NCI-H2196 (cell line): Measurements from ENCODE around the gene HTR3E.
A peak's percentile ranks its signal among the peaks of the same experiment; 100 is the strongest.
"Not testable (repeated sequence)": the region's sequence is repeated elsewhere in the genome, so short reads cannot be mapped to it uniquely, and the experiment has no call there.

Experiments
- DNase-seq: peaks from one replicate; lab custom pipeline; 2025; ENCODE audit not compliant: unreplicated experiment; lab: John Stamatoyannopoulos, UW

The HTR3E gene, protein sequence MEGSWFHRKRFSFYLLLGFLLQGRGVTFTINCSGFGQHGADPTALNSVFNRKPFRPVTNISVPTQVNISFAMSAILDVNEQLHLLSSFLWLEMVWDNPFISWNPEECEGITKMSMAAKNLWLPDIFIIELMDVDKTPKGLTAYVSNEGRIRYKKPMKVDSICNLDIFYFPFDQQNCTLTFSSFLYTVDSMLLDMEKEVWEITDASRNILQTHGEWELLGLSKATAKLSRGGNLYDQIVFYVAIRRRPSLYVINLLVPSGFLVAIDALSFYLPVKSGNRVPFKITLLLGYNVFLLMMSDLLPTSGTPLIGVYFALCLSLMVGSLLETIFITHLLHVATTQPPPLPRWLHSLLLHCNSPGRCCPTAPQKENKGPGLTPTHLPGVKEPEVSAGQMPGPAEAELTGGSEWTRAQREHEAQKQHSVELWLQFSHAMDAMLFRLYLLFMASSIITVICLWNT

DNA sequence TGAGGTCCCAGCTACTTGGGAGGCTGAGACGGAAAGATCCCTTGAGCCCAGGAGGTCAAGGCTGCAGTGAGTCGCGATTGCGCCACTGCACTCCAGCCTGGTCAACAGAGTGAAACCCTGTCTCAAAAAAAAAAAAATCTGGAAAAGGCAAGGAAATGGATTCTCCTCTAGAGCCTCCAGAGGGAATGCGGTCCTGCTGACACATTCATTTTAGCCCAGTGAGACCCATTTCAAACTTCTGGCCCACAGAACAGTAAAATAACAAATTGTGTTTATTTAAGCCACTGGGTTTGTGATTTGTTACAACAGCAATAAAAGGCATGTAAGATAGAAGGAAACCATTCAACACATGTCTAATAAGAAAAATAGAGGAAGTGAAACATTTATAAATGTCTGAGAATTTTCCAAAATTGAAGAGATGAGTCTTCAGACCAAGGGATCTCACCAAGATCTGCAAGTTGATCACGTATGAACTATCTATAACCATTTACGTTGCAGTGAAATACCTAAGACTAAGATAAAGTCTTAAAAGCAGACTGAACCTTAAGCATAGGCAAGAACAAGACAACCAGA, at the start of gene HTR3E:
TSS of gene HTR3E (plus strand) at position 254 of the 573 bp plus-strand sequence. CDS start 466 bp downstream, outside the sequence.
- no peak for DNase-seq

DNA sequence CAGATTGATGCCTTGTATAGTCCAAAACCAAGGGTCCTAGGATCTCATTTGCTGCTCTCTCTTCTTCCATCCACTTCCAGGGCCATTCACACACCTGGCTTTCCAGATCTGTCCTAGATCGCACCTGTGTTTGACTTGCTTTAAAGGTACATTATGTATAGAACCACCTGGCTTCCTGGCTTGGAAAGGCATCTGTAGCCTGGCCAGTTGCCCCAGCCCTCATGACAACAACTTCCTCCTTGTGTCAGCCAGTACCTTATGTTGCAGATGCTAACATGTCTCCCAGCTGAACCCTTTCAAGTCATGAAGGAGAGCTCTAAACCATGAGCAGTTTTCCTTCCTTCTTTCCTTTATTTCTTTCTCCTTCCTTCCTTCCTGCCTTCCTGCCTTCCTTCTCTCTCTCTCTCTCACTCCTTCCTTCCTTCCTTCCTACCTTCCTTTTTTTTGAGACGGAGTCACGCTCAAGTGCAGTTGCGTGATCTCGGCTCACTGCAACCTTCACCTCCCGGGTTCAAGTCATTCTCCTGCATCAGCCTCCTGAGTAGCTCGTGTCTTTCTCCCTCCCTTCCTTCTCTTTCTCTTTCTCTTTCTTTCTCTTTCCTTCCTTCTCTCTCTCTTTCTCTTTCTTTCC, 46.5 kb upstream of the HTR3E start:
- peak; percentile 89 for DNase-seq

DNA sequence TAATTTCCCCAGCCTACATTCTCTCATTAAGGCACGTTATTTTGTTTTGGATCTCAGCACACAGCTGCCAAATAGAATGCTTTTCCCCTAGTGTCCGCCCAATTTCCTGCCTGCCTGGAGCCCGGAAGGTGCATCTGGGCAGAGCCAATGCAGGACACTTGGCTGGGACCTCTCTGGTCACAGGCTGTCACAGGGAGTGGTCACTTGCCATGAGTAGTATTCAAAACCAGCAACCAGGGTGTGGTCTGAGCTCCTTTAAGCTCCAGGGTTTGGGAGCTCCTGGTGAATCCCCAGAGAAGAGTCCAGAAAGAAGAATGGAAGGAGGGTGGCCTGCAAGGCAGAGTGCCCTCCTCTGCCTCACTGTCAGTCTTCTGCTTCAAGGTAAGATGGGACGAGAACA, 44.1 kb upstream of the HTR3E start, which contains the start of gene HTR3C:
TSS of gene HTR3C (plus strand) at position 281 of the 400 bp plus-strand sequence. CDS start at position 315, 34 bp downstream.
- no peak for DNase-seq

DNA sequence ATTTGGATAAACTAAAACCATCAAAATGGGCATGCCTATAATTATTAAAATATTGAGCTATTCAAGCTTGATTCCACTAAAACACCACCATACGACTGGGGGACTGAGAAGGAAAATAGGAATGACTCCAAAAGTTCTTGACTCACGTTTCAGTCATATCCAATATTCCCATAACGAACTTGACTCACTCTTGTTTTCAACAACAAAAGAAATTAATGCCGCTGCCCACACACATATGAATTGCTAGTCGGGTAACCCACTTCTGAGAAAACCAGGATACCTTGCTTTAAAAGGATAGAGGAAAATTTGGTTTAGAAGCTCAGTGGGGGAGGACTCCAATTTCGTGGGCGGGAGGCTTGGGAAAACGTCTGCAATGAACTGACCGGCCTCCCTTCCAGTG, 38.8 kb upstream of the HTR3E start:
- DNase-seq, result no peak

DNA sequence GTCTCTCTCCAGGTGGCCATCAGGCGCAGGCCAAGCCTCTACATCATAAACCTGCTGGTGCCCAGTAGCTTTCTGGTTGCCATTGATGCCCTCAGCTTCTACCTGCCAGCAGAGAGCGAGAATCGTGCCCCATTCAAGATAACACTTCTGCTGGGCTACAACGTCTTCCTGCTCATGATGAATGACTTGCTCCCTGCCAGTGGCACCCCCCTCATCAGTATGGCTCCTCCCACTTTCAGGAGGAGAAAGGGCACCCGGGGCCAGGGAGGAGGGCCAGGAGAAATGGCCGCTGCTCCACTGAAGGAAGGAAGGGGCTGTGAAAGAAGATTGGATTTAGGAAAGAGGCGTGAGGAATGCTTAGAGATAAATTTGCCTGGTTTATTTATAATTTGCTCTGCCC, 37.4 kb upstream of the HTR3E start:
- no peak for DNase-seq

DNA sequence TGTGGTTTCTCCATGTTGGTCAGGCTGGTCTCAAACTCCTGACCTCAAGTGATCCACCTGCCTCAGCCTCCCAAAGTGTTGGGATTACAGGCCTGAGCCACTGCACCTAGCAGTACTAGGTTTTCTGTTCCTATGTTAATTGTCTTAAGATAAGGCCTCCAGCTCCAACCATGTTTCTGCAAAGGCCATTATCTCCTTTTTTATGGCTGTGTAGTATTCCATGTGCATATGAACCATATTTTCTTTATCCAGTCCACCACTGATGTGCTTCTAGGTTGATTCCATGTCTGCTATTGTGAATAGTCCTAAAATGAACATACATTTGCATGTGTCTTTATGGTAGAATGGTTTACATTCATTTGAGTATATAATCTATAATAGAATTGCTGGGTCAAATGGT, 34.2 kb upstream of the HTR3E start:
- DNase-seq, result no peak

DNA sequence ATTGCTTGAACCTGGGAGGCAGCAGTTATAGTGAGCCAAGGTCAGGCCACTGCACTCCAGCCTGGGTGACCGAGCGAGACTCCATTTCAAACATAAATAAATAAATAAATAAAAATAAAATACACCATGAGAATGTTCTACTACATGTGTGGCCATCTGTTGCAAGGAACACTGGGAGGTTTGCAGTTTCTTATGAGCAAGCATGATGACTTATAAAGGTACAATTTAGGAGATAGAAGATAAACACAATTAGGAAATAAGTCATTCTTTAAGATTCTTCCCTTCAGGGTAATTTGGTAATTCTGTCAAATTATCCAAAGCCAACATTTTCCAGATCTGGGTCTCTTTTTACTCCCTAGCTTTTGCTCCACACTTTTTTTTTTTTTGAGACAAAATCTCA, 30.7 kb upstream of the HTR3E start:
- DNase-seq, result no peak

DNA sequence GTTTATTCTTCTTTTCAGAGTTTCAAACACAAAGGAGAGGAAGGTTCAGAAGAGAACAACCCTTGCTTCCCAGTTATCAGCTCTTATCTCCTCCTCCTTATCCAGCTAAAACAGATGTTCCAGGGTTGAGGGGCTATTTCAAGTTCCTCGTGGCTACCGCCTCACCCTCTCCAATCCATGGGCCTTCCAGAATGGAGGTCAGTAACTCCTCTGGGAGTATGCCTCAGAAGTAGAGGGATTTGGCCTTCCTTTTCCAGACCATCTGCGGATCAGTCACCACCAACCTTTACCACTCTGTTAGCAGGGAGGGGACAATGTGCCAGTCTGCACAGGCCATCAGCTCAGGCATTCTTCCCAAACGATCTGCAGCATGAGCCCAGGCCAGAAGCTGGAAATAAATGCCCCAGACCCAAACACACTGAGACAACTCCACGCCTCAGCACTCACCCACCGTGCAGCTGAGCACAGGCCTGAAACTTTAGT, 29.2 kb upstream of the HTR3E start:
- DNase-seq, result no peak

DNA sequence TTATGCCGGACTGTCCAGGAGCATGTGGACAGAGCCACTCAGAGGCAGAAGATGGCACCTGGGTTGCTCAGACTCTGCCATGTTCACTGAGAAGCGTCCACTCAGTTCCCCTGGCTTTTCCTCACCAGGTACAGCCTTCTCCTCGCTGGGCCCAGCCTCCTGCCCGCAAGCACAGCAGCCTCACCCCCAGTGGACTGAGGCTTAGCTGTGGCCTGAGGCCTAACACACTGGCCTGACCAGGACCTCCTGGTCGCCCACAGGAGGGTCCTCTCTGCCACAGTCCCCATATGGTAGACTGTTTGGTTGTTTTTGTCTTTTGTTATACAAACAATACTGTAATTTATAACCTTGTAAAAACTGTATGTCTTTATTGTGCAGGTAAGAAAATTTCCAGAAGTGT, 28.5 kb upstream of the HTR3E start:
- no peak for DNase-seq

DNA sequence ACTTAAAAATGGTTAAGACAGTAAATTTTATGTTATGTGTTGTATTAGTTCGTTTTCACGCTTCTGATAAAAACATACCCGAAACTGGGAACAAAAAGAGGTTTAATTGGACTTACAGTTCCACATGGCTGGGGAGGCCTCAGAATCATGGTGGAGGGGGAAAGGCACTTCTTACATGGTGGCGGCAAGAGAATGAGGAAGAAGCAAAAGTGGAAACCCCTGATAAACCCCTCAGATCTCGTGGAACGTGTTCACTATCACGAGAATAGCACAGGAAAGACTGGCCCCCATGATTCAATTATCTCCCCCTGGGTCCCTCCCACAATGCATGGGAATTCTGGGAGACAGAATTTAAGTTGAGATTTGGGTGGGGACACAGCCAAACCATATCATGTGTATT, 25.7 kb upstream of the HTR3E start:
- DNase-seq, result not testable (repeated sequence)

DNA sequence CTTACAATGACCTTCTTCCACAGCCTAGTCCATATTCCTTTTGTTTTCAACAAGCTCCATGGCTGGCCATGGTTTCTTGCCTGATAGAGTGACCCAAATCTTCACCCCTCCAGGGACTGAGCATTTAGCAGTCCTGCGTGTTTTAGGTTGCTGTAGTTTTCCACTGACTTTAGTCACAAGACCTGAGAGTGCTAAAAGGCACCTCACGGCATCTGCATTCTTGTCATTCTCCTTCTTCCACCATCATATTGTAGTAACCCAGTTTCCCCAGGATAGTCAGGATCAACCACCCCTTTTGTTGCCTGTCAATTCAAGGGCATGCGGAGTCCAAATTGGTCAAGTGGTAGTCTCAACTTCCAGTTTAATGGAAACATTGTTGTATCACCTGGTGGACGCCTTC, 23.2 kb upstream of the HTR3E start:
- no peak for DNase-seq

DNA sequence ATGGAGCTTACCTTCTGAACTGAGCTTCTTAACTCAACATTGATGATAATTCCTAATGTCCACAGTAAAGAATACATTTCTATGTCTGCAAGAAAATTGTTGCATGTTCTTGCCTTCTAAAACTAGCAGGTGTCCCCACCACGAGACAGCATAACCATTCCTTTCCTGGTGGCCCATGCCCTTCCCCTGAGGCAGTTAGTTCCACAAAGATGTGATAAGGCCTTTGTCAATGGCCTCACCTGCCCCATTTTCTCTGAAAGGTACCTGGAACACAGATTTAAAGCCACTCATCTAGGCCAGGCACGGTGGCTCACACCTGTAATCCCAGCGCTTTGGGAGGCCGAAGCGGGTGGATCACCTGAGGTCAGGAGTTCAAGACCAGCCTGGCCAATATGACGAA, 21.0 kb upstream of the HTR3E start:
- DNase-seq, result no peak

DNA sequence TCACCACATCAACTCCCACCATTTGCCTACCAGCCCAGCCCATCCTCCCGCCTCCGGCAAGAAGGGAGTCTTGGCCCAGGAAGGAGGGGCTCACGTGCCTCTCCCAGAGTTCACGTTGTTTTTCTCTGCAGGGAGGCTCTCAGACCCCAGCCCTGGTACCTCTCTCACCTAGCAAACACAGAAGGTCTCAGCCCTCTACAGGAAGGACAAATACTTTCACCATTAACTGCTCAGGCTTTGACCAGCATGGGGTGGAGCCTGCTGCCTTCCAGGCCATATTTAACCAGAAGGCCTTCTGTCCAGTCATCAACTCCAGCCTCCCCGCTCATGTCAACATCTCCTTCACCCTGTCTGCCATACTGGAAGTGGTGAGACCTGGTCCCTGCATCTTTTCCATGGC, 19.0 kb upstream of the HTR3E start:
- no peak for DNase-seq

DNA sequence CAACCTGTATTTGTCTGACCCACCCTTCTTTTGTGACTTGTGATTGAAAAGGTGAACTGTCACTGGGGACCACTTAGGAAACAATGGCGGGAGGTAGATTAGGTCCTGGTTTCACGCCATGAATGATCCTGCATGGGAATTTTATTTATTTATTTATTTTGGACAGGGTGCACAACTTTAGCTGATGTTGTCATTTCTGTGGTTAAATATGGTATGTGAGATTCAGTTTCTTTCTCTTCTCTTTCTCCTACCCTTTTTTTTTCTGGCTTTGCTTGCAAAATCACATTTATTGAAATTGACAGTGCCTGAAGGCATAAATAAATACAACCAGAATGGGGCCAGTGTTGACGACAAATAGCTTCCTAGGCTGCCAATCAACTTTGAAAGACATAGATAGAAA, 18.0 kb upstream of the HTR3E start:
- DNase-seq, result no peak

DNA sequence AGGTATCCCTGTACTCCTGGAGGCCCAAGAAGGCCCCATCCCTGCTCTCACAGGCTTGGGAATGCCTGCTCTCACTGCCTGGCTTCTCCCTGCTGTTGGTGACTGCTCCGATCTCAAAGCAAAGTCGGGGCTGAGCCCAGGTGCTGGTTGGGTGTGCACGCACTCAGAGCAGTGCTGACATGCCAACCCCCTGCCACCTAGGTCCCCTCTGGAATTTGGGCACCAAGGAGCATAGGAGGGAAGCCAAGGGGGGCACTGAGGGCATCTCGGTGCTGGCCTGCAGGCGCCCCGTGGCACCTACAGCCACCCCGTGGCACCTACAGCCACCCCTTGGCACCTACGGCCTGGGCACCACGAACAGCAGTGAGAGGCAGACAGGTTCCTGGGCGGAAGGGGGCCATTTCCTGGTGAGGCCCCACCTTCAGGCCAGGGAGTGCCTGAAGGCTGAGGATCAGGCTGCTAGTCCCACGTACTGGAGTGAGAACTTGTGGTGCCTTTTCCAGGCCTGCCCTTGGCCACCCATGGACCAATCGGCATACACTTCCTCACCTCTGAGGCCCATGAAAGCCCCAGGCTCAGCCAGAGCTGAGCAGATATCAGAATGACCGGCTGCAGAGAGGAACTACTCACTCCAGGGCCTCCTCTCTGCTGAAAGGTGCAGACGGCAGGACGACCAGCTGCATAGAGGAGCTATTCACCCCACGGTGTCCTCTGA, 15.6 kb upstream of the HTR3E start:
- no peak for DNase-seq

DNA sequence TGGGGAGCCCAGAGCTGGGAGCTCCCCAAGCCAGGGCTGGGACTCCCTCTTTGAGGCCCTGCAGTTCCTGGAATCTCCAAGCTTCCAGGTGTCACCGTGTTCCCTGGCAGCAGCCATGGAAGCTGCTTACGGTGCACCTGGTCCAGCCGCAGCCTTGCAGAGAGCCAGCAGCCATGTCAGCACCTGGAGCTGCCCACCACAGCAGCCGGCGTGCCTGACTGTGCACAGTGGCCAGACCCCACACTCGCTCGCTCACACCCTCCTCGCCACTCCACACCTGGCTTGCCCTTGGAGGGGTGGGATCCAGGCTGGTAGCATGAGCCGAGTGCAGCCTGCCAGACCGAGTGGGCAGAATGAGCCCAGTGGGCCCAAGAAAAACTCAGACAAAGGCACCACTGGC, 14.8 kb upstream of the HTR3E start:
- no peak for DNase-seq

DNA sequence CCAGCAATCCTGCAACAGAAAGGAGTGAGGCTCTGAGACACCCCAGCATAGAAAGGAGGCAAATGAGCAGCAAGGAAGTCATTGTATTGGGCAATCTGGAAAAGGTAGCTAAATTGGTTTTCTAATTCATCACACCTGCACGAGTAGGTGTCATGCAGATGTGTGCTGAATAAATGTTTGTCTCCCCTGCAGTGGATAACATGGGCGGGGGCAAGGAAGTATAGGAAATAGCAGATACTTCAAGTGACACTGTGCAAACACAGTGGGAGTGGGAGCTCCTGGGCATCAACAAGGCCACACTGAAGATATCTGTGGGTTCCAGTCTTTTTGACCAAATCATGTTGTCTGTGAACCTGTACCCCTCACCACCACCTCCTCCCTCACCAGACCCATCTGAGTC, 14.4 kb upstream of the HTR3E start:
- no peak for DNase-seq

DNA sequence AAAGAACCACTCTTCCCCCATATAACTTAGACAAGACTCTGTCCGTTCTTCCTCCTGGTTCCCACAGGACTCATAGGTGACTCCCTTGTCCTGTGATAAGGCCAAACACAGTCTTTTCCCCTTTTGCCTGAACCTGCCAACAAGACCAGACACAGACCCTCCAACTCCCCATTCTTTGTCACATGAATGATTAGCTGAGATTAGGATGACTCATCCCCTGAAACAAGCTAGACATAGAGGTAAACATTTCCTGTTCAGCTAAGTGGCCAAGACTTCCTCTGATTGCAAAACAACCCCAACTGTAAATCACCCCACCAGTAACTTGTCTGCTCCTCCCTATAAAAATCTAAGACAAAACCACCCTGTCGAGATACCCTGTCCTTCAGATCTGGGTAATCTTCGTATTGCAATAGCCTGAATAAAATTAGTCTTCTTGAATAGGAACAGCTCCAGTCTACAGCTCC, 11.4 kb upstream of the HTR3E start:
- DNase-seq, result no peak

DNA sequence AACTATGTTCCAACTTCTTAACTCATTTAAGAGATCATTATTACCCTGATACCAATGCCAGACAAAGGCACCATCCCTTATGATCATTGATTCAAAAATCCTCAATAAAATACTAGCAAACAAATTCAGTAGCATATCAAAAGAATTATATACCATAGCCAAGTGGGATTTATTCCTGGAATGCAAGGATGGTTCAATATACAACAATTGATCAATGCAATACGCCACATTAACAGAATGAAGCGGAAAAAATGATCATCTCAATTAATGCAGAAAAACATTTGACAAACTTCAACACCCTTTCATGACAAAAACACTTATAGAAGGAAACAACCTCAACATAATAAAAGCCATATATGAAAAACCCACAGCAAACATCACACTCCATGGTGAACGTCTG, 4.7 kb upstream of the HTR3E start:
- DNase-seq, result no peak

DNA sequence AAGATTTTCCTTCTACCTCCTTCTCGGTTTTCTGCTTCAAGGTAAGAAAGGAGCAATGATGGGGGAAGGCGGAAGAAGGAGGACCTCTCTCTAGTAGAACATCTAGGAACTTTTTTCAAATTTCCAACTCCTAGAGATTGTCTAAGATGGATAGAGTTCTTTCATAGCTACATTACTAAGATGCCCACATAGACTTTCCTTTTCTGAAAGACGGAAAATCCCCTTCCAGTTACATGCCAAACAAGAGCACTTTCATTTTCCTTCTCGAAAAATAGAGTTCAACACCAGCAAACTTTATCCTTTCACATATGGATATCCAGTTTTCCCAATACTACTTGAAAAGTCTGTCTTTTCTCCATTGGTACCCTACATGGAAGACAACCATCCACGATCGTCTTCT, 692 bp downstream of the HTR3E start:
- DNase-seq, result no peak
